Ectodermal cell (in vitro differentiated cells): ENCODE measurements around the gene PGBD5.

Source experiments
- H3K27ac ChIP-seq: 2 replicates; pipeline ENCODE4 v1.7.0; 2013; ENCODE audit warnings: mild to moderate bottlenecking, low read depth, low read length; ENCODE audit not compliant: insufficient read depth, poor library complexity, severe bottlenecking
- H3K27me3 ChIP-seq: 2 replicates; pipeline ENCODE4 v1.7.0; 2013; ENCODE audit warnings: mild to moderate bottlenecking, low read length; ENCODE audit not compliant: insufficient read depth, control insufficient read depth, poor library complexity, severe bottlenecking
- H3K36me3 ChIP-seq: one replicate; pipeline ENCODE4 v1.7.0; 2013; ENCODE audit warnings: low read length; ENCODE audit not compliant: control insufficient read depth, insufficient read depth
- H3K4me1 ChIP-seq: one replicate; pipeline ENCODE4 v1.7.0; 2013; ENCODE audit warnings: low read length; ENCODE audit not compliant: control insufficient read depth, insufficient read depth
- H3K4me3 ChIP-seq: 2 replicates; pipeline ENCODE4 v1.7.0; 2013; ENCODE audit warnings: low read depth, low read length, control low read depth; ENCODE audit not compliant: insufficient read depth
- H3K9me3 ChIP-seq: 2 replicates; pipeline ENCODE4 v1.7.0; 2013; ENCODE audit warnings: mild to moderate bottlenecking, low read length, moderate library complexity; ENCODE audit not compliant: control insufficient read depth
- WGBS, 2 experiments: methylation state at CpG; one replicate each; pipeline ENCODE4 v1.1.7; 2013; ENCODE audit warnings: missing lambda C conversion rate in 2 of 2; 5-methylcytosine and 5-hydroxymethylcytosine counted together

PGBD5 gene

GRCh38 chr1:230286166-230286889 is 139.8 kb downstream of the PGBD5 start:
- no peaks in the 10 kb centered on the region for H3K9me3 ChIP-seq
- H3K4me3 ChIP-seq, result no peak overlapping the region
- H3K4me1 ChIP-seq, result no peaks in the 10 kb centered on the region
- 80 to 82% methylated on average over 21 of the region's 21 CpGs for WGBS, 2 experiments
- H3K27me3 ChIP-seq, result no peaks in the 10 kb centered on the region
- H3K27ac ChIP-seq, result no peak overlapping the region
- no peaks in the 10 kb centered on the region for H3K36me3 ChIP-seq

- H3K9me3 ChIP-seq, result no peaks in the 10 kb centered on the region
- no peaks in the 10 kb centered on the region for H3K4me1 ChIP-seq
- no peaks in the 10 kb centered on the region for H3K36me3 ChIP-seq
- WGBS, 2 experiments, result 93 to 94% methylated on average over 7 of the region's 7 CpGs
- no peak overlapping the region for H3K4me3 ChIP-seq
- no peaks in the 10 kb centered on the region for H3K27me3 ChIP-seq
- H3K27ac ChIP-seq, result no peak overlapping the region
These were observed 140.8 kb downstream of the PGBD5 start for GRCh38 chr1:230285351-230285750.

- WGBS, 2 experiments, result 91 to 93% methylated on average over 10 of the region's 10 CpGs
- H3K36me3 ChIP-seq, result no peaks in the 10 kb centered on the region
- H3K4me3 ChIP-seq, result no peak overlapping the region
- H3K9me3 ChIP-seq, result no peaks in the 10 kb centered on the region
- H3K27ac ChIP-seq, result no peak overlapping the region
- H3K27me3 ChIP-seq, result no peaks in the 10 kb centered on the region
- no peaks in the 10 kb centered on the region for H3K4me1 ChIP-seq
These were observed 141.2 kb downstream of the PGBD5 start for GRCh38 chr1:230284891-230285290.

GRCh38 chr1:230283678-230284077 is 142.5 kb downstream of the PGBD5 start:
- Histone ChIP-seq H3K36me3 (no peaks in the 10 kb centered on the region), H3K27ac (no peak overlapping the region), H3K9me3 (no peaks in the 10 kb centered on the region), H3K4me3 (no peak overlapping the region), H3K4me1 (no peaks in the 10 kb centered on the region), H3K27me3 (no peaks in the 10 kb centered on the region)
- 89 to 91% methylated on average over 12 of the region's 12 CpGs for WGBS, 2 experiments

GRCh38 chr1:230282157-230282556 is 144.0 kb downstream of the PGBD5 start:
- H3K27me3 ChIP-seq, result no peaks in the 10 kb centered on the region
- no peaks in the 10 kb centered on the region for H3K9me3 ChIP-seq
- no peak overlapping the region for H3K4me3 ChIP-seq
- 78 to 100% methylated on average over 2 to 3 of the region's 3 CpGs for WGBS, 2 experiments
- H3K27ac ChIP-seq, result no peak overlapping the region
- H3K36me3 ChIP-seq, result no peaks in the 10 kb centered on the region
- H3K4me1 ChIP-seq, result peaks cover 10% of the 10 kb centered on the region

- H3K27me3 ChIP-seq, result no peaks in the 10 kb centered on the region
- peaks cover 16% of the 10 kb centered on the region for H3K4me1 ChIP-seq
- H3K4me3 ChIP-seq, result no peak overlapping the region
- H3K36me3 ChIP-seq, result no peaks in the 10 kb centered on the region
- no peak overlapping the region for H3K27ac ChIP-seq
- WGBS, 2 experiments, result 93 to 94% methylated on average over 17 of the region's 17 CpGs
- H3K9me3 ChIP-seq, result no peaks in the 10 kb centered on the region
These were observed 144.6 kb downstream of the PGBD5 start for GRCh38 chr1:230281556-230281955.

- peaks cover 18% of the 10 kb centered on the region for H3K4me1 ChIP-seq
- no peaks in the 10 kb centered on the region for H3K27me3 ChIP-seq
- H3K27ac ChIP-seq, result no peak overlapping the region
- H3K9me3 ChIP-seq, result no peaks in the 10 kb centered on the region
- H3K4me3 ChIP-seq, result no peak overlapping the region
- no peaks in the 10 kb centered on the region for H3K36me3 ChIP-seq
- 94% methylated on average over 23 of the region's 23 CpGs for WGBS, 2 experiments
These were observed 145.2 kb downstream of the PGBD5 start for GRCh38 chr1:230280906-230281413.

GRCh38 chr1:230280054-230280795 is 145.9 kb downstream of the PGBD5 start:
- no peak overlapping the region for H3K4me3 ChIP-seq
- H3K9me3 ChIP-seq, result no peaks in the 10 kb centered on the region
- peaks cover 18% of the 10 kb centered on the region for H3K4me1 ChIP-seq
- 91 to 94% methylated on average over 24 of the region's 24 CpGs for WGBS, 2 experiments
- no peak overlapping the region for H3K27ac ChIP-seq
- H3K36me3 ChIP-seq, result no peaks in the 10 kb centered on the region
- H3K27me3 ChIP-seq, result no peaks in the 10 kb centered on the region

GRCh38 chr1:230279583-230279945 is 146.6 kb downstream of the PGBD5 start:
- no peak overlapping the region for H3K27ac ChIP-seq
- 94 to 95% methylated on average over 24 of the region's 24 CpGs for WGBS, 2 experiments
- H3K27me3 ChIP-seq, result no peaks in the 10 kb centered on the region
- peaks cover 18% of the 10 kb centered on the region for H3K4me1 ChIP-seq
- H3K4me3 ChIP-seq, result no peak overlapping the region
- no peaks in the 10 kb centered on the region for H3K36me3 ChIP-seq
- no peaks in the 10 kb centered on the region for H3K9me3 ChIP-seq

GRCh38 chr1:230278871-230279582 is 147.1 kb downstream of the PGBD5 start:
- Histone ChIP-seq H3K27ac (no peak overlapping the region), H3K4me3 (no peak overlapping the region), H3K27me3 (no peaks in the 10 kb centered on the region), H3K36me3 (no peaks in the 10 kb centered on the region), H3K9me3 (no peaks in the 10 kb centered on the region), H3K4me1 (peaks cover 18% of the 10 kb centered on the region)
- WGBS, 2 experiments, result 94% methylated on average over 20 of the region's 20 CpGs
